HepG2 (cell line): ENCODE measurements around the gene CAND1. TPM values are rescaled to one million over a fixed set of nuclear protein-coding genes. Genes with fewer than 3 reads are reported as not detected.

Experiments
- CREB3 ChIP-seq: sonication (generic); formaldehyde crosslinking; IDR thresholded peaks from 2 replicates; pipeline ENCODE4 v1.5.0; 2020; ENCODE audit warnings: missing genetic modification reagents
- E2F1 ChIP-seq: sonication (generic); formaldehyde crosslinking; IDR thresholded peaks from 2 replicates; pipeline ENCODE4 v1.5.0; 2020; ENCODE audit warnings: missing genetic modification reagents
- HNF1A ChIP-seq, 2 experiments: sonication (generic) in 1 of 2; formaldehyde crosslinking in 1 of 2; IDR thresholded peaks; 2 replicates each; pipeline versions ENCODE4 v1.4.0 to v1.6.1; 2016 to 2020; ENCODE audit warnings: borderline replicate concordance in 1 of 2, low read depth in 1 of 2, mild to moderate bottlenecking in 1 of 2, missing genetic modification reagents in 1 of 2
- ISX ChIP-seq: sonication (generic); formaldehyde crosslinking; conservative IDR thresholded peaks from 2 replicates; pipeline ENCODE4 v1.5.0; 2020; ENCODE audit warnings: missing genetic modification reagents
- JARID2 ChIP-seq: sonication (generic); formaldehyde crosslinking; IDR thresholded peaks from 2 replicates; pipeline ENCODE4 v1.8.1; 2023; ENCODE audit warnings: missing genetic modification reagents, inconsistent platforms; ENCODE audit not compliant: insufficient replicate concordance
- MEIS1 ChIP-seq: sonication (generic); formaldehyde crosslinking; IDR thresholded peaks from 2 replicates; pipeline ENCODE4 v1.9.0; 2021; ENCODE audit warnings: mild to moderate bottlenecking, missing genetic modification reagents, moderate library complexity, borderline replicate concordance
- RBFOX2 ChIP-seq: fragments of 200-400 bp; formaldehyde crosslinking; IDR thresholded peaks from 2 replicates; pipeline ENCODE4 v1.6.1; 2017; ENCODE audit warnings: low read depth, mild to moderate bottlenecking, low read length
- RXRA ChIP-seq: sonication (generic); formaldehyde crosslinking; IDR thresholded peaks from 2 replicates; pipeline ENCODE4 v1.5.1; 2020; ENCODE audit warnings: missing genetic modification reagents
- TFDP2 ChIP-seq: sonication (generic); formaldehyde crosslinking; IDR thresholded peaks from 2 replicates; pipeline ENCODE4 v1.4.0; 2020; ENCODE audit warnings: missing genetic modification reagents
- ZNF280D ChIP-seq: sonication (generic); formaldehyde crosslinking; IDR thresholded peaks from 2 replicates; pipeline ENCODE4 v1.5.1; 2020; ENCODE audit warnings: mild to moderate bottlenecking, missing genetic modification reagents
- ZNF501 ChIP-seq: sonication (generic); formaldehyde crosslinking; IDR thresholded peaks from 2 replicates; pipeline ENCODE4 v1.5.1; 2020; ENCODE audit warnings: mild to moderate bottlenecking, moderate library complexity, missing genetic modification reagents
- ZNF503 ChIP-seq: sonication (generic); formaldehyde crosslinking; IDR thresholded peaks from 2 replicates; pipeline ENCODE4 v1.4.0; 2020; ENCODE audit warnings: missing genetic modification reagents
- ZSCAN12 ChIP-seq: sonication (generic); formaldehyde crosslinking; IDR thresholded peaks from 2 replicates; pipeline ENCODE4 v1.9.0; 2021; ENCODE audit warnings: mild to moderate bottlenecking, missing genetic modification reagents
- polyA plus RNA-seq, 8 experiments: library from polyadenylated mRNA; depleted of rRNA in 3 of 8; stranded (reverse) in 7 of 8; unstranded in 1 of 8; fragments of >200 nt; fragmentation: Illumina TruSeq in 4 of 8; extraction: Trizol in 4 of 8; gene quantifications; 2 replicates each; pipeline versions ENCODE4 v1.2.1 to v1.2.3, GENCODE V29; 2011 to 2016; ENCODE audit warnings: low read depth in 4 of 8, missing spikeins in 1 of 8, mixed read lengths in 1 of 8; ENCODE audit not compliant: insufficient read depth in 1 of 8
- total RNA-seq, 5 experiments: library from RNA; depleted of rRNA; stranded (reverse); fragments of >200 nt; fragmentation: Illumina TruSeq; extraction: Trizol; gene quantifications; 2 replicates each; pipeline ENCODE4 v1.2.3, GENCODE V29; 2016; ENCODE audit warnings: low read depth in 1 of 5

CAND1 gene
- total and polyA plus RNA-seq, 2 of the 13 experiments (the other 11 are each of a cell fraction or from before 2014, with no cell fraction given), result 56.2 to 138 TPM

- TF ChIP-seq ZNF503 (CRISPR knock-in tag) (0 out of 2 replicates have a peak, but pooled peaks have one; percentile 12), ZNF280D (CRISPR knock-in tag) (no peak; the same call in 1 of the 2 replicates), TFDP2 (CRISPR knock-in tag) (peak; percentile 59), JARID2 (CRISPR knock-in tag) (no peak), RBFOX2 (peak; percentile 51), ISX (CRISPR knock-in tag) (no peak), HNF1A (IDR thresholded peaks at IDR 0.05; ENCODE audit: low read depth) (no peak), HNF1A (CRISPR knock-in tag; IDR thresholded peaks at IDR 0.05; ENCODE audit: borderline replicate concordance) (0 out of 2 replicates have a peak, but pooled peaks have one; percentile 7), CREB3 (CRISPR knock-in tag) (peak; percentile 21; the same call in 1 of the 2 replicates), RXRA (CRISPR knock-in tag) (no peak), MEIS1 (CRISPR knock-in tag) (no peak), E2F1 (no peak), ZSCAN12 (CRISPR knock-in tag) (0 out of 2 replicates have a peak, but pooled peaks have one; percentile 14), ZNF501 (CRISPR knock-in tag) (no peak)
These were observed 745 bp downstream of the CAND1 start (continued) for GRCh38 chr12:67269633-67270573.
